Inflammatory macrophage treated with lipopolysaccharide for 4 hours (primary cell): Measurements from ENCODE around the gene GSTO1.
"Not testable (repeated sequence)": the region's sequence is repeated elsewhere in the genome, so short reads cannot be mapped to it uniquely, and the experiment has no call there.

Experiments used
- DNase-seq: peaks from one replicate; pipeline ENCODE4 v3.0.0-alpha.2; 2020

Gene GSTO1

GRCh38 chr10:104254493-104255310 is at the start of gene GSTO1:
TSS of gene GSTO1 (plus strand) at chr10:104254892. CDS start at chr10:104254929, 37 bp downstream.
- DNase-seq, result peak; percentile 89

DNA sequence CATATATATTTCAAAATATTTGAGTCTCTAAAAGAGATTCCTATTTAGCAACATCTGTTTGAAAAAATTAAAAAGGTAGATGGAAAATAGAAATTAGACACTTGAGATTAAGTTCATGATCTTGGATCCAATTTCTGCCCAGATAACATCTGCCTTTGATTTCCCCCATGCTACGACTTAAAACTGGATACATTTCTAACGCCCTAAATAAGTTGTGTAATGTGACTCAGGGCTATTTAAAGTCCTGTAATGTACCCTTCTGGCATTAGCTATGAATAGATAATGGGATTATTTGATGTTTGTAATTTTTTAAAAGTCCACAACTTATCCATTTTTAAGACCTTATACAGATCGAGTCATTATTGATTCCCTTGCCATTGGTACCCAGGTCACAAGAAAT is 46.0 kb upstream of the GSTO1 start:
- DNase-seq, result no peak

- peak; percentile 38 for DNase-seq
Observed at GRCh38 chr10:104209575-104210198, 45.0 kb upstream of the GSTO1 start.

DNA sequence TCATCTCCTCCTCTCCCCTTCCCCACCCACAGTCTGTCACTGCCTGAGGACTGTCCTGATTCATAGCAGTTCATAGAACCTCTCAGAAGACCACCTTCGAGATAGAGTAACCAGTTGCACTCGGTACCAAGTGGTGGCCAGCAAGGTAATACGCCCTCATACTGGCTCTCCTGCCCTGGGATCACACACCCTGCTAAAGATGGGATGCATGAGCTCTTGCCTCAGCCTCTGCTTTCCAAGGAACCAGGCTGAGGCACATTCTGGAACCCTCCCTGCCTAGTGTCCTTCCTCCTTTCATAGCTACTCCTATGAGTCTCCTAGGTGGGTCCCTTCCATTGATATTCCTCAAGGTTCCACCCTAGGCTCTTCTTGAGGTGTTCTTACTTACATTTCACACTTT is 38.1 kb upstream of the GSTO1 start:
- DNase-seq, result no peak

DNA sequence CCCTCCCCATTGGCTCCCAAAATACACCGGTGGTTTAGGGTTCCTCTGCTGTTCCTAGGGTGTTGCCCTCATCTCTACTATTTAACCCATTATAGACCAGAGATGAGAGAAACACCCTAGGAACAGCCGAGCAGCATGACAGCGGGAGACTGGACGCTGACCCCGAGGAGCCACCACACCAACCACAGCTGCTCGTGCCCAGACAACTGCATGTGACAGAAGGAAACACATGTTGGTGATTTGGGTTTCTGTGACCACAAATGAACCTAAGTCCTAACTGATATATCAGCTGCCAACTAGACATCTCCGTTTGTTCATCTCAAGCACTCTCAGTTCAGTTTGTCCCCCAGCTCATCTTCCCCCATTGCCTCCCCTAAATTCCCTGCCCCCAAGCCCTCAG is 35.9 kb upstream of the GSTO1 start:
- DNase-seq, result no peak

GRCh38 chr10:104220522-104220921 is 34.2 kb upstream of the GSTO1 start:
- DNase-seq, result no peak

DNA sequence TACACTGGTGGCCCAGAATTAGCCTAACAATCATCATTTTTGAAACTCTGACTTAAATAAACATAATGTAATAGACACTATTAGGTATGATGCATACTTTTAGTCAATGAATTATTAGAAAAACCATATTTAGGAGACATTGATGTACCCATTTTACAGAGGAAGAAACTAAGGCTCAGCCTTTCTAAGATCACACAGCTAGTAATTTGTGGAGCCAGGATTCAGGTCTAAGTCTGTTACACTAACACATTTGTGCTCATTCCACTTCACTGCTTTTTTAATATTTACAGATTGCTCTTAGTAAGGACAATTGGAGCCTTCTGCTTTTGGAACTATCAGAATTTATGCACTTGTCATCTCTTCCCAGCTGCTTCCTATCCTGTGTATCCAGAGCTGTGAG is 31.4 kb upstream of the GSTO1 start:
- DNase-seq, result no peak

GRCh38 chr10:104230490-104230889 is 24.2 kb upstream of the GSTO1 start:
- DNase-seq, result peak; percentile 32

- DNase-seq, result peak; percentile 98
Observed at GRCh38 chr10:104231784-104232612, 22.7 kb upstream of the GSTO1 start, which contains the start of gene CFAP43. TSS of gene CFAP43 (minus strand) at chr10:104232364. CDS start at chr10:104232246, 118 bp downstream.

DNA sequence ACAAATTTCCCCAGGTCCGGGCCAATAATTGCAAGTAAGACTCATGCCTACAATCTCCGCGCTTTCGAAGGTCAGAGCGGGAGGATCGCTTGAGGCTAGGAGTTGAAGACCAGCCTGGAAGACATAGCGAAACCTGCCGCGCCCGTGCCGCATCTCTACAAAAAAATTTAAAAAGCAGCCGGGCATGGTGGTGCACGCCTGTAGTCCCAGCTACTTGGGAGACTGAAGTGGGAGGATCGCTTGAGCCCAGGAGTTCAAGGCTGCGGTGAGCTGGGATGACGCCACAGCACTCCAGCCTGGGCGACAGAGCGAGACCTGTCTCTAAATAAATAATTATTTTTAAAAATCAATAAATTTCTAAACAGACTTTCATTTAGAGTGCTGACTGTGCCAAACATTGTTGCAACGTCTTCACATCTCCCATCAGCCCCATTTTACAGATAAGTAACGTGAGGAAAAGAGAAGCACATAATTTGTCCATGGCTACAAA is 22.0 kb upstream of the GSTO1 start:
- DNase-seq, result no peak

DNA sequence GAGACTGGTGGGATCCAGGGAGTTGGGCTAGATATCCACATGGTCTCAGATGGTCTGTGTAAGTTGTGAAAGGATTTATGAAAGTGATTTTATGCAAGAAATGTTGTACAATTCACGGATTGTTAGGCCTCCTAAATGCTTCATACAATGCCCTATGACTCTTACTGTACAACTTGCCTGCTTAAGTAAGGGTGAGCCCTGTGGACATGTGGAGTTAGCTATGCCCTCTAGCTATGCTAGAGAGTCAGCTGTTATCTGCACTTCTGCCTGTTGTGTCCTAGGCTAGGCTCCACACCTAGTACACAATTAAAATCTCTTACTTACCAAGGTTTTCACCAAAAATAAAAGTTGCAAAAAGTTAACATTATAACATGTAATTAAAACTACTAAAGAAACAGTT is 20.9 kb upstream of the GSTO1 start:
- no peak for DNase-seq

GRCh38 chr10:104234934-104235333 is 19.8 kb upstream of the GSTO1 start:
- DNase-seq, result no peak

- no peak for DNase-seq
Observed at GRCh38 chr10:104235801-104236200, 18.9 kb upstream of the GSTO1 start.

GRCh38 chr10:104240078-104240477 is 14.6 kb upstream of the GSTO1 start:
- DNase-seq, result no peak

GRCh38 chr10:104242545-104242944 is 12.1 kb upstream of the GSTO1 start:
- DNase-seq, result no peak

- DNase-seq, result not testable (repeated sequence)
Observed at GRCh38 chr10:104243009-104243408, 11.7 kb upstream of the GSTO1 start.

DNA sequence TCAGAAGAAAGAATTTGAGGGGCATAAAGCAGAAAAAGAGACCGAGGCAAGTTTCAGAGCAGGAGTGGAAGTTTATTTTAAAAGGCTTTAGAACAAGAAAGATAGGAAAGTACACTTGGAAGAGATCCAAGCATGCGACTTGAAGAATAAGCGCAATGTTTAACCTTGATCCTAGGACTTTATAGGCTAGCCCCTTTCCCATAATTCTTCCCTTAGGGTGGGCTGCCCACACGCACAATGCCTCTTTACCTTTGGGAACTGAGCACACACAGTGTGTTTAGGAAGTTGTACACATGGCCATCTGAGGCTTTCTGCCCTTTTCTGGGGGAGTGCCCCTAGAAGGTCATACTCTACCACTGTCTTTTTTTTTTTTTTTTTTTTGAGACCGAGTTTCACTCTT is 11.2 kb upstream of the GSTO1 start:
- DNase-seq, result no peak

GRCh38 chr10:104245066-104245632 is 9.5 kb upstream of the GSTO1 start:
- no peak for DNase-seq

GRCh38 chr10:104246976-104247375 is 7.7 kb upstream of the GSTO1 start:
- DNase-seq, result peak; percentile 99

DNA sequence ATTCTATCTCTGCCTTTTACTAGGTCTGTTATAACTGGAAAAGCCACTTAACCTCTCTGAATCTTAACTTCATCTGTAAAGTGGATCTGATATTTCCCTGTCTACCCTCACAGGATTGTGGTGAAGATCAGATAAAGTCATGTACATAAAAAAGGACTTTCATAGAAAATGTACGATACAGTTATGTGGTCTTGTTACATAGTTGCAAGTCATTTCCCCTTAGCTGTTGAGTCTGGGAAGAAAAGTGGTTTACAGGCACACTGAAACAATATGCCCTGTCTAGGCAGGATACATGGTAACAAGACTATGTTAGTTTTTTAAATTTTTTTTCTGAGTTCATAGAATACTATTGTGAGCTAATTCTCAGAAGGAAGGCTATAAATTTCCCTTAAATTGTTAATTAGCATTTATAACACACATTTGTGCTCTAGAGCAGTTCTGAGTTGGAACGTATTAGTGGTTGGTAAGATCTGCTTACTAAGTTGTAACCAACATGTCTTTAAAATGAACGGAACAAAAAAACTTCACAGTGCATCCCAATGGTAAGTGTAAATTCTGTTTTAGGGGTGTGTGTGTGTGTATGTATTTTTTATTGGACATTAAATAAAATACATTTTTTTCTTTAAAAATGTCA is 7.1 kb upstream of the GSTO1 start:
- peak; percentile 60 for DNase-seq

- peak; percentile 46 for DNase-seq
Observed at GRCh38 chr10:104248931-104249330, 5.8 kb upstream of the GSTO1 start.

GRCh38 chr10:104250371-104250770 is 4.3 kb upstream of the GSTO1 start:
- DNase-seq, result no peak
